Left renal cortex interstitium (tissue), 4 donors: ENCODE measurements around the gene LBR. TPM values are rescaled to one million over a fixed set of nuclear protein-coding genes. Genes with fewer than 3 reads are reported as not detected.

Source experiments
- DNase-seq, 4 donors: peaks; one replicate each; pipeline ENCODE4 v3.0.0-alpha.2; 2013; ENCODE audit warnings: low read depth in 4 of 4, low spot score in 2 of 4, missing footprints in 1 of 4
- polyA plus RNA-seq, 4 donors: library from polyadenylated mRNA; unstranded; fragments of 120-200 nt; gene quantifications; one replicate each; pipeline ENCODE4 v1.2.1, GENCODE V29; 2013; ENCODE audit not compliant: insufficient read length in 4 of 4

Gene LBR
- polyA plus RNA-seq, 4 donors: 79.2 to 104 (median 88.6) TPM

DNA sequence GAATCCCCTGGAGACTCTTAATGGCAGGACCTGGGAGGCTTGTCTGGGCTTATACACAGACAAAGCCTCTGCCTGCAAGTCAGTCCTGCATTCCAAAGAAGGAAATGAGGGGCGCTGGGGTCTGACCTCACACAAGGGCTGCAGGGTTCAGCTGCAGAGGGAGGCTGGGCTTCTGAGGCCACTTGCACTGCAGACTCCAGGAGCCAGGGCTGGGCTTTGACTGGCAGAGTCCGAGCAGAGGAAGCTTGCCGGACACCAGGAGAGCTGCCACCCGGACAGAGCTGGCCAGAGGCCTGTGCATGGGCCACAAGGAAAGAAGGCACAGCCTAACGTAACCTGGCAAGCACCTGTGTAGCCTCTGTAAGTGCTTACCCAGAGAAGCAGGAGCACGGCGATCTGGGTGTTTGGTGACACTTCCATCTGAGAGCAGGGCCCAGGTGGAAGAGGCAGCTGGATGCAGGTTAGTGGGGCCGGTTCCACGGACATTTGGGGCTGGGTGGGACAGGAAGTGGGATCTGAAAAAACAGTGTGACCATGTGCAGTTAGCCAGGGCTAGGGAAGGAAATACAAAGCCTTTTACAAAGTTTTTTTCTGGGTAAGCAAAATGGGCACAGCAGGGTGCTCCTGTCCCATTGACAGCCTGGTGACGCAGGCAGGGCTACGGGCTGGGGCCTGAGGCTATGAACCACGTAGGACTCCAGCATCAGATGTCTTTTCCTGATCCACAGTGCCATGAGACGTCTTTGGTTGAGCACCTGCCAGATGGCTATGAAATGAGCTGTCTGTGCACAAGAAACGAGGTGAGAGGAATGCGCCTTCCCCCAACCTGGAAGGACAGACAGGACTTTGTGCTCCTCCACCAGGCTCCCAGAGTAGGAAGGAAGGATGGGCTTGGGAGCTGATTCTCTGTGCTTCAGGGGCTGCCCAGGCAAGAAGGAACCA, 37.3 kb upstream of the LBR start:
- no peak for DNase-seq

DNA sequence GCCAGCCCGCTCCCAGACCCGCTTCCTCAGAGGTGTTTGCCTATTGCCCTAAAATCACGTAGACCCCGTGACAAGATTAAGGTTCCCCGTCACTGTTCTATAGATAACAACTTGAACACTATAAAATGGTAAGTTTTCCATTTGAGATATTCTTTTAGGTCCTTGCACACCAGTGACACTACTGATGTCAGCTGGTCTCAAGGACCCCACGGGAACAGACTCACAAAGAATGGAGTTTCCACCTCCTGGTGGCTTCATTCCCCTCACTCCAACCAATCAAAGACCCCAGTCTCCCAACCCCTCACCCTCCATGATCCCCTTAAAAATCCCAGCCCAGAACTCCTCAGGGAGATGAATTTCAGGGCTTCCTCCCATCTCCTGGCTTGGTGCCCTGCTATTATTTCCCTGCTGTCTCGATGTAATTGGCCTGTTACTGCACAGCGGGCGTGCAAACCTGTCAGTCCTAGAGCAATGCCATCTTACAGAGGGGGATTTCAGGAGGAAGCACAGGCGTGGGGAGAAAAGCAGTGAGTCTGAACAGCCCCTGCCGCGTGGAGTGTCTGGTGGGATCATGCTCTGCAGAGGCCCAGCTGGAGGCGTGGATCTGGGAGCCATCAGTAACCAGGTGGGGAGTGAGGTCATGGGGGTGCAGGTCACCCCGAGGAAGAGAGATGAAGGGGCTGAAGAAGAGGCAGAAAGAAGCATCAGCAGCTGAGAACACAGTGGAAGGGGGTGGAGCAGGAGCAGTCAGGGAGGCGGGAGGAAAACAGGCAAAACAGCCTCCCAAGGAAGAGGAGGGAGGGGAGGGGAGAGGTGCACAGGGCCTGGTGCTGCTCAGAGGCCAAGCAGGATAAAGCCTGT, 35.1 kb upstream of the LBR start:
- DNase-seq: no peak

DNA sequence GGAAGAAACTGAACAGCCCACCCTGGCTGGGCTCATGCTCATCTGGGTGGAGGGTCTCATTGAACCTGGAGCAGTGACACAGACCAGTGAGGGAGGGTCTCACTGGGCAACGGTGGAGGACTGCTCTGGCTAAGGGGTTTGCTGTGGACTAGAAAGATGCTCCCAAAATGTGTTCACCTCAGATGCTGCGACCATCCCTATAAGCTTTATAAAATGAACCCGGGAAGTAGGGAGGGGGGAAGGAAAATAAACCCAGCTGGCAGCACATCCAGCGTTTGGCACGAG, 34.5 kb upstream of the LBR start:
- DNase-seq: no peak

DNA sequence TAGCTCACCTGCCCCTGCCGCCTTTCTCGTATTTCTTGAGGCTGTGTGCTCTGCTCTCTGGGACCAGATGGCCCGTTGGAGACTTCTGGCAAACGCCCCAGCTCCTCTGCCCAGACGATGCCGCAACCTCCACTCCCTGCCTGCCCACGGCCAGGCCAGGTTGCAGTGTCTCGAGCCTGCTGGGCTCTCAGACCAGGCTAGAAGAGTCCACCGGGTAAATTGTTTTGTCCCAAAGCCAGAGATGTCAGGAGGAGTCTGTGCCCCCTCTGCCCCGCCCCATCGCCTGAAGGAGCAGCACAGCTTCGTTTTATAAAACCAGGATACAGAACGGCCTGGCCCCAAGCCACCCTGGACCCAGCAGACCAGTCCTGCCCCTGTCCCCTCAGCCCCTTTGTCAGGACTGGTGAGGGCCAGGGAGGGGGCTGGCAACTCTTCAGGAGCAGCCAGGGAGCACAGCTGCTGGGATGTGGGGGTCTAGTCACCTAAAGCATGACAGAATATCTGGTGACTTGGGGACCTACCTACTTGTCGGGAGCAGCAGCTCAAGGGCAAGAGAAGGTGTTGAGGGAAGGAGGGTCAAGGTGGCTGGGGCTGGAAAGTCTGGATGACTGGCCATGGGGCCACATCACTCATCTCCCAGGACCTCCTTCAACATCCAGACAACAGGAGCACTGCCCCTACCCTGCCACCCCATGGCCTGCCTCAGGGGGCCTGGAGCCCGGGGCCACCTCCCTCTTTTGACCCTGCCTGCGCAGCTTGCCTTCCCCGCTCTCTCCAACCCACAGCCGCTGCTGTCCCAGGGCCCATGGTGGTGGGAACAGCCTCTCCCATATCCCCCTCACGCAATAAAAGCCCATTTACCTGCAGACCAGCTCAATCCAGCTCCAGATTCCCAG, 33.9 kb upstream of the LBR start:
- DNase-seq: no peak

DNA sequence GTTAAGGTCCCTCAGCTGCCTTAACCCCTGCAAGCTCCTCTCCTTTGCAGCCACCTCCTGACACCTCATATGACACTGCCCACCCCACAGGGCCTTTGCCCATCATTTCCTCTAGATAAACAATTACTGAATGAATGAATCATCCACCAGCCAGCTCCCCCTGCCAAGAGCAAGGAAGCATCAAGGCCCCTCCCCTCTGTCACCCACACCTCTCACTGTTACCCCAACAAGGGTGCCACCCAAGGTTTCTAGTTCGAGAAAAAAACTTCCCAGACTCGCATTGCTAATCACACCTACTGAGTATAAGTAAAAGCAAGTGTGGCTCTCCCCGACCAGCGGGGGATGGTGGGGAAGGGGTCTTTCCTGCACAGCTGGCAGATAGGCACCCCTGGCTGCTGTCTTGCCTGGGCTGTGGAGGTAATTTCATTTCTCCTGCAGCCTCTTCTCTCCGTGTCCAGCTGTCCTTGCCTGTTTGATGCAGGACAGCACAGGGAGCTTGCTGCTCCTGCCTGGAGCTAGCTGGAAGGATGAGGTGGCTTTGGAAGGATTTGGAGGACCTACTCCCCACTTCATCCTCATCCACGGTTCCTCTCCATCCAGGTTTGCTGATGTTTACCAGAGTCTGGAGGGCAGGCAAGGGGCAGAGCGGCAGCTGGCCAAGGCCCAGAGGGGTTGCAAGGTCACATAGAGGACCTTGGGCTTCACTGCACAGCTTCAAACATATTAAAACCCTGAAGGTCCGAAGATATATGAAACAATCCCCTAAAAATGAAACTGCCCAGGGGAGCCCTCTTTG, 33.1 kb upstream of the LBR start:
- no peak for DNase-seq

DNA sequence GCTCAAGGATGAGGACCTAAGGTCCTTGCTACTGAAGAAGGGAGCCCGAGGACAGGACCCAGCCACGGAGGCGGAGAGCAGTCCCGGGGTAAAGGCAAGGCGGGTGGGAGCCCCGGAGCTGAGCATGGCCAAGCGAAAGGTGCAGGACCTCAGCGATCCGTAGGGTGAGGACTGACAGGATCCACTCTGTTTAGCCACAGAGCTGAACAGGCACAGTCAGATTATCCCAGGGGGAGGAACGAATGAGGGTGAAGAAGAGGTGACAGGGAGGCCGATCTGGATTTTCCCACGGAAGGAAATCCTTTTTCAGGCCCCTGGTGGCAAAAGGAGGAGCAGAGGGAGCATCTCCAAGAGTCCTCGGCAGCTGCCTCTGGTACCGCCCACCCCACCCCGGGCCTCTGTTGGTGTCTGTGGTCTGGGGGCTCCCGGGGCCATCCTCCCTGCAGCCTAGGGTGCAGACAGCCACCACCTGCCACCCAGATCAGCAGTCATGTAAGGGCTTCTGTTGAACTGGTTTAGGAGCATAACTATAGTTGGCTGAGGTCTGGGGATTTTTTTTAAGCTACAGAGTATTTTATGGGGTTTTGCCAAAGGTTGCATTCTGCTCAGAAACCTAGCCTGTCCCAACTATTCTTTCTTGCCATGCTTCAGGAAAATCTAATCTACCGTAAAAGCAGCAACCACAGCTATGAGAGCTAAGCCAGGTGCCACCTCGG, 32.3 kb upstream of the LBR start:
- DNase-seq: no peak

DNA sequence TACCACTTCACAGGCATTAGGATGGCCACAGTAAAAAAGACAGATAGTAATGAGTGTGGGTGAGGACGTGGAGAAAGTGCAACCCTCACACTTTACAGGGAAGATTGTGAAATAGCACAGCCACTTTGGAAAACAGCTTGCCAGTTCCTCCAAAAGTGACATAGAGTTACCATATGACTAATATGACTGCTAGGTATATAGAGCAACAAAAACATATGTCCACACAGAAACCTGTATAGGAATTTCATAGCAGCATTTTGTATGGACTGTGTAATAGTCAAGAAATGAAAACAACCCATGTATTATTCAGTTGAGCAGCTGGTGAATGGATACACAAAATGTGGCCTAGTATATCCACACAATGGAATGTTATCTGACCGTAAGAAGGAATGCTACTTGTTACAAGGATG, 30.4 kb upstream of the LBR start:
- DNase-seq: no peak

DNA sequence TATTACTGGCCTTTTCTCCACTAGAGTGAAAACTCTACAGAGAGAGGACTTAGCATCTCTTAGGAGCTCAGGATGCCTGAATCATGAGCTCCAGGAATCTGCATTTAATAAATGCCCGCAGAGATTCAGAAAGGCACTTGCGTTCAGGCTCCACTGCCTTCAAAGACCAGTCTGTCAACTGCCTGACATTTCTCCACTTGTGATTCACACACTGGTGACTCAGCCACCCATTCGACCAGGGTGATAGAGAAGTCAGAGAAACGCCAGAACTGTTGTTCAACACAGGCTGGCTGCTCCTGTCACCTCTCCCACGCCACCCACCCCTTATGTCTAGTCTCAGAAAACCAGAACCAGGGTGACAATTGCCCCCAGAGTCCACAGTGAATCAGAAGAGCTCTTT, 26.9 kb upstream of the LBR start:
- no peak for DNase-seq

DNA sequence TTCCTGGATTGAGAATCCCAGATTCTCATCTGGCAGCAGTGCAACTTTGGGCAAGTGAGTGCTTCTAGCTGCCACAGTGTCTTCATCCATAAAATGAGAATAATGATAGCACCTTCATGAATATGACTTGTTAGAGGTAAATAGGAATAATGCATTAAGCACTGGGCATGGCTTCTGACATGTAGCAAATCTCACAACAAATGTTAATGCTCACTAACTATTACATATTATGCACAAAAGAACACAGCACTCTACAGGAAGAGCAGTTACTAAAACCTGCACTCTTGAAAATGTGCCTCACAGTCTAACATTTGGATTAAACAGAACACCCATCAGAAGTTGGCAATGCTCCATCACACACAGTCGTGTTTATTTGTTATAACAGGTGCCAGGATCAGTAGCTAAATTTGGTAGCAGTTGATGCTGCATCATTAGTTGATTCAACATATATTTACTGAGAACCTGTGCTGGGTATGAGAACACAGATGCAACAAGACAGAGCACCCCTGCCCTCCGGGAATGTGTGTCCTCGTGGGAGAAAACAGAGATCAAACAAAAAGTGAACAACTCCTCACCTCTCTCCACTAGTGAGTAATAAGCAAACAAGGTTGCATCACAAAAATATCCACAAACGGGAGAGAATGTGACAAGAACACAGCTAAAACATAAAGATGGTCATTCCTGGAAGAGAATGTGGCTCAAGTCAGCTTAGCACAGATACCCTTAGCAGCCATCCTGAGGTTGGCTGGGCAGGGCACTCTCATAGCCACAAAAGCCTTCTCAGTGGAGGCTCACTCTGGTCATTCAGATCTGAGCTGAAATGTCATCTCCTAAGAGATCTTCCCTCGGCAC, 26.2 kb upstream of the LBR start:
- DNase-seq: no peak

DNA sequence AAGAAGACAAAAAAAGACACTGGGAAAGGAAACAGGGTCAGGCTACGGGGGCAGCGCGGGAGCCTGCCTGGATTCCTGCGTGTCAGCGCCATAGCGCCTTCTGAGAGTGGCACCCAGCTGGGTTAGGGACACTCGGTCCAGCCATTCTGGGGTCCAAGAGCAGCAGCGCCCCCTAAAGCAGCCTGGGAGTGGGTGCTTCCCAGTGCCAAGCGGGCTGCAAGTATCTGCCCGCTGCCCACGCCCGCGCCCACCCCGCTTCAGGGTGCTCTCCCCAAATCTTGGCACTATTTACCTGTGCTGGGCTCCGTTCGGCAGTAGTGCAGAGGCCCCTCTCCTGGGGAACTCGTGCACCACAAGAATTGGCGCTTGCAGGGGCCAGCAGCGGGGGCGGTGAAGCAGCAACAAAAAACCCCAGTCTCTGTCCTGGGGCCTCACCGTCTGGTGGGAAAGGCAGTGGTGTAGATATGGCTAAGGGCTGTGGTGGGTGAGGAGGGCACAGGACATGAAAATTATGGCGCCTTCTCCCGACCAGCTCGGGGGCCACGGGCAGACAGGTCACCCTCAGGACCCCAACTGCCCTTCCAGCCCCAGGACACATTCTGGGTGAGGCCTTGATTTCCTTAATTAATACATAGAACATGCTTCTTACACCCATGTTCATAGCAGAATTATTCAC, 24.1 kb upstream of the LBR start:
- no peak for DNase-seq

DNA sequence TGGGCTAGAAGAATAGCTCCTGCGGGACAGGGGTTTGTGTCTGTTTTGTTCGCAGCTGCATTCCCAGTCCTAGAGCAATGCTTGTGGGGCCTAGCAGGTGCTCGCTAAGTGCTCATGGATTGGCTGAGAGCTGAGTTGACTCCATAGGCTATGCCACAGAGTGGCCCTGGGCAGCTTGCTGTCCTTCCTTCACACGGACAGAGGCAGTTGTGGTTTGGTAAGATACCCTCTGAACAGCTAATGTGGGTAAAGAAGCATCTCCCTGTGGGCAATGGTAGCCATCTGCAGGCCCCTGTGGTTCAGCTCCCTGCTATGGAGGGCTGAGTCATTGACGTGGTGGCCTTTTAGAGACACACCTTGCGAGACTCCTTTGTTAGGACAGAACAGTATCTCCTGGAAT, 23.5 kb upstream of the LBR start:
- no peak for DNase-seq

DNA sequence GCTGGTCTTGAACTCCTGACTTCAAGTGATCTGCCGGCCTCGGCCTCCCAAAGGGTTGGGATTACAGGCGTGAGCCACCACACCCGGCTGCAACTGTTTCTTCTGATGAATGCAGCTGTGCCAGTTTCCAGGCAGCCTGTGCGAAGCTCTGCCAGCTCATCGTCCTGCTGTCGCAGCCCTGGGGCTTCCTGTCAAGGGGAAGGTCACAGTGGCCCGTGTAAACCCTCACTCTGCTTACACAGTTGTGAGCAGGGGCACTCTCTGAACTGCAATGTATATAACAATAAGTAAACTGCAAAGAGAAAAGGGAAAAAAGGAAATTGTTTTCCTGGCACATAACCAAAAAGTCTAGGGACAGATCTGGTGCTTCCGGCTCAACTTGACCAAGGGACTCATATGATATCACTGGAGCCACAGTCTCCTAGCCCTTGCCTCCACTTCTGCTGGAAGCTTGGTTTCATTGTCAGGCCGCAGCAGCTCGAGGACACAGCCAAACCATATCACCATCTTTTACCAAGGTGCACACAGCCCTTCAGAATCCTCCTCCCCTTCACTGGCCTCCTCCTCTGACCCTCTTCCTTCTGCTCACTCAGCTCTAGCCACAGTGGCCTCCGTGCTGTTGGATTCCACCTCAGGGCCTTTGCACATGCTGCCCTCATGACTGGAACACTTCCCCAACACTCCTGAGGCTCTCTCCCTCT, 22.8 kb upstream of the LBR start:
- DNase-seq: no peak

DNA sequence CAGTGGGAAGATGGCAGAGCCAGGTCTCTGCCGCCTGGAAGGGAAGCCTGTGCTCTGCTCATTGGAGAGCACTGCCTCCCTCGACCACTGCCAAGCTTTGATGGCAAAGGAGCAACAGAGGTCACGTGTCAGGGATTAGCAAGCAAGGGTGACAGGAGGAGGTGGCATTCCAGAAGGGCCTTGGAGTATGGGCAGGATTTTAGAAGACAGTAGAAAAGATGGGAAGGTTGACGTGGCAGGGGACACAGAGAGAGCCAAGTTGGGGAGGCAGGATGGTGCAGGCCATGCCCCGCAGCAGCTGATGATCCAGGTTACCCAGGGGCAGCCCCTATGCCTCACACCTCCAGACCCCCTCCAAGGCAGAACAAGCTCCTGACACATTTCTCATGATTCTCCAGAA, 21.9 kb upstream of the LBR start:
- no peak for DNase-seq

DNA sequence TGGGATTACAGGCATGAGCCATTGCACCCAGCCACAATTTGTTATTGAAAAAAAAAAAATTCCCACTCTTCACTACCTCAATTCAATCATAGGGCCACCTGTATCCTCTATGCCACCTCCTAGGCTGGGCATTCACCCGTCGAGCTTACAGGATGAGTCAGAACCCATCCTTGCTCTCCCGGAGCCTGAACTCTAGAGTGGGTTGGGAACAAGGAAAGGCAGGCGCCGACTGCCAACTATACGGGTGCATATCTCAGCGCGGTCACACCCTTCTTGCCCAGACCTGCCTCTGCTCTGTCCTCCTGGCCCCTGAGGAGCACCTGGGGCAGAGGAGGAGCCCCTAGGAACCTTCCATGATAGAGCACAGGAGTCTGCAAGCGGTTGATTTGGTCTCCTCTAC, 21.4 kb upstream of the LBR start:
- DNase-seq: no peak

DNA sequence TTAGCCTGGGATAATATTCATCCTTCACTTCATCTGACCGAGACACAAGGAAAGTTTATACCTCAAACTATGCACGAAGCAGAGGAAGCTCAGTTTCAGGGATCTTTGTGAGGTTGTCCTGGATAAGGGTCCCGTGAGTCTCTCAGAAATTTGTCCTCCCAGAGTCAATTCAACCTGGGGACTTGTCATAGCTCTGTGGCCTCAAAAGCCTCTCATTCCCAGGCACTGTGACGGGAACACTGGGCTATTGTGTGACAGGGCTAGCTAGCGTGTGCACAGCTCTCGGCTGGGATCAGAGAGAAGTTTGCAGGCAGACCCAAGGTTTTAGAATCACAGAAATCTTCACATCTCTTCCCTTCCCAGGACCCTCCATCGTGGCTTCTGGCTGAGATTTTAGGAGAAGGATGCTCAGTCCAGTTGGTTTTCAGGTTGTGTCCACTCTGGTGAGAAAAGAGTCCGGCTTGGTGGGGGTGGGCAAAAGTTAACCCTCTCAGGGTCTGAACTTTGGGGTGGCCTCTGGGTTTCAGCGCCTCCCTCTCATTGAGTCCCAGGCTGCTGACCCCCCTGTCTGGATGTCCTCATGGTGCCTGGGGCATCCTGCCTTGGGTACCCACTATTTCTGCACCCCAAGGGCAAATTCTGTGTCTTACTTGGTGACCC, 20.4 kb upstream of the LBR start:
- no peak for DNase-seq

DNA sequence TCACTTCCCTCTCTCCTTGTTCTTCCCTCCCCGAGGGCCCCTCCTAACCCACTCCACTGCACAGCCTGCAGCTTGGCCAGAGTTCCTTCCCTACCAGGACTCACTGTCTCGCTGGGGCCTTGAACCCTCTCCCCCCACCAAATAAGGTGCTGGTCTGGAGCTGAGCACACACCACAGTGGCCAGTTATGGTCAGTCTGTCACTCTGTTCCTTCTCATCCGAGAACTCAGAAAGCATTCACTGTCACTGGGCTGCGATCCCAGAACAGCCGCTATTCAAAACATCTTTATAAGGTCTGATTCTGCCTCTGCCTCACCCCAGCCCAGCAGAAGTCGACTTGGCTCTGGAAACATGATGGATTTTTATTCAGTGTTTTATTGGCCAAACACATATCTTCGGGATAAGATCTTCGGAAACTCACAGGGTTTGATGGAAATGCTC, 19.8 kb upstream of the LBR start:
- DNase-seq: no peak
